ENCODE measurements around the gene TFG. TPM values are rescaled to one million over a fixed set of nuclear protein-coding genes. Genes with fewer than 3 reads are reported as not detected.

TFG gene
- total RNA-seq, 2 donors from 2014 or later = 44.8 to 74.0 TPM

DNA sequence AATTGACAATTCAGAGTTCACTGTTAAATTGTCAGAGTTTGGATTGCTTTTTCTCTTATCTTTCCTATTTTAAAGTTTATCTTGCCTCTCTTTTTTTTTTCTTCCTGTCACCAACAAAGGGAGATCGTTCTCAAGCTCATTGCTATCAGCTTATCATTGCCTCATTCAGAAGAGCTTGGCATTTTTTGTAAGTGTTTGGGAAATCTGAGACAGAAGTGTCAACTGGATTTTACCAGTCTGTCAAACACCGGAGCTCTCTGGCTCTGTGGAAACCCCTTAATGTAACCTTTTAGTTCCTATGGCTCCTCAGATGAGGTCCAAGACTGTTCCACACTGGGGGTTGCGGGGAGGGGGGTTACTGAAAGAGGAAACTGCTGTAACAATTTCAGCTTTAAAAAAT is 10.6 kb upstream of the TFG start:
- Mint-ChIP-seq H3K9me3 (no peaks in the 10 kb centered on the region), H3K36me3 (no peaks in the 10 kb centered on the region), H3K27ac (no peak overlapping the region)
- no peak for ATAC-seq
- no peak for DNase-seq (ENCODE audit: low spot score in 2 of 2)

DNA sequence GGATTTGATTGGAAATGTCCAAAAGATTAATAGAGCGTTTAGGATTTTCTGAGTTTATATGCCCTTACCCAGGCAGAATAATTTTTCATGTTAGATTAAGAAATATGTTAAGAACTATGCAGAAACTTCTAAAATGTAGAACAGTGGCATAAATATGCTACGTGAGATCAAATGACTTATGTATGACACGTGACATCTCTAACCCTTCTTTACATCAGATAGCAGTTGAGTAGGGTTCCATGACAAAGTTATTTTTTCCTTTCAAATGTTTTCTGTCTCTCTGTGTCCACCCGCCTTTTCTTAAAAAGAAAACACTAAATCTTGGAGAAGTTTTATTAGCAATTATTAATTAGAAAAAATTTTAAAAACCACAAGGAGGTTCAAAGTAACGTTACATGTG is 8.6 kb upstream of the TFG start:
- ATAC-seq (no peak), DNase-seq (ENCODE audit: low spot score in 2 of 2) (no peak)
- H3K9me3 Mint-ChIP-seq = no peaks in the 10 kb centered on the region
- H3K36me3 Mint-ChIP-seq = no peaks in the 10 kb centered on the region
- H3K27ac Mint-ChIP-seq = no peak overlapping the region

DNA sequence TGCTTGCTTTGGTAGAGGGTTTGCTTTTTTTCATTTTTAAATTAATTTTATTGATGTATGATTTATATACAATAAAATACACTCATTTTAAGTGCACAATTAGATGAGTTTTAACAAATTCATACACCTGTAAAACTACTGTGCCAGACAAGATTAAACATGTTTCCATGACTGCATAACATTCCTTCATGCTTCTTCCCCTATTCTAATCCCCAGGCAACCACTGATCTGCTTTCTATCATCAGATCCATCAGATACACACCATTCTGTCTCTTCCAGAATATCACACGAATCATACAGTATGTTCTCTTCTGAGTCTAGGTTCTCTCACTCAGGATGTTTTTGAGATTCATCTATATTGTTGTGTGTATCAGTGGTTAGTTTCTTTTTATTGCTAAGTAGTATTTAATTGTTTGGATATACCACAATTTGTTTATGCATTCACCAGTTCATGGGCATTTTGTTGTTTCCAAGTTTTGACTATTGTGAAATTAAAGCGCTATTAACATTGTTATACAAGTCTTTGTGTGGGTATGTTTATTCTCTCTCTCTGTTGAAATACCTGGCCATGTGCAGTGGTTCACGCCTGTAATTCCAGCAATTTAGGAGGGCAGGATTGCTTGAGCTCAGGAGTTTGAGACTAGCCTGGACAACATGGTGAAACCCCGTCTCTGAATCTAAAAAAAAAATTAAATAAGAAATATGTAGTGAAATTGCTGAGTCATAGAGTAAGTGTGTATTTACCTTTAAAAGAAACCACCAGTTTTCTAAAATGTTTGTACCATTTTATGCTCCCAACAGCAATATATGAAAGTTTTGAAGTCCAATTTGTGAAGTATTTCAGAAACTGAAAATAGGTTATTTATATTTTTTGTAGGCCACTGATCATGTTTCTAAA is 7.0 kb upstream of the TFG start:
- H3K27ac Mint-ChIP-seq = no peak overlapping the region
- DNase-seq (ENCODE audit: low spot score in 2 of 2) = no peak
- no peaks in the 10 kb centered on the region for H3K36me3 Mint-ChIP-seq
- ATAC-seq = no peak
- no peaks in the 10 kb centered on the region for H3K9me3 Mint-ChIP-seq

- Mint-ChIP-seq H3K27ac (no peak overlapping the region), H3K9me3 (peaks cover 0 to 1% of the 10 kb centered on the region in 2 donors), H3K36me3 (no peaks in the 10 kb centered on the region)
- DNase-seq (ENCODE audit: low spot score in 2 of 2) = no peak
- ATAC-seq = no peak
Measured at GRCh38 chr3:100702980-100703345, 6.3 kb upstream of the TFG start.

GRCh38 chr3:100703865-100704264 is 5.4 kb upstream of the TFG start:
- peaks cover 8 to 10% of the 10 kb centered on the region in 2 donors for H3K9me3 Mint-ChIP-seq
- peaks cover 6 to 7% of the 10 kb centered on the region in 2 donors for H3K36me3 Mint-ChIP-seq
- ATAC-seq (no peak), DNase-seq (ENCODE audit: low spot score in 2 of 2) (no peak)
- no peak overlapping the region for H3K27ac Mint-ChIP-seq

GRCh38 chr3:100706365-100706764 is 2.9 kb upstream of the TFG start:
- DNase-seq (ENCODE audit: low spot score in 2 of 2) (no peak), ATAC-seq (no peak)
- no peak overlapping the region for H3K27ac Mint-ChIP-seq
- H3K9me3 Mint-ChIP-seq = peaks cover 10 to 12% of the 10 kb centered on the region in 2 donors
- peaks cover 18 to 22% of the 10 kb centered on the region in 2 donors for H3K36me3 Mint-ChIP-seq

DNA sequence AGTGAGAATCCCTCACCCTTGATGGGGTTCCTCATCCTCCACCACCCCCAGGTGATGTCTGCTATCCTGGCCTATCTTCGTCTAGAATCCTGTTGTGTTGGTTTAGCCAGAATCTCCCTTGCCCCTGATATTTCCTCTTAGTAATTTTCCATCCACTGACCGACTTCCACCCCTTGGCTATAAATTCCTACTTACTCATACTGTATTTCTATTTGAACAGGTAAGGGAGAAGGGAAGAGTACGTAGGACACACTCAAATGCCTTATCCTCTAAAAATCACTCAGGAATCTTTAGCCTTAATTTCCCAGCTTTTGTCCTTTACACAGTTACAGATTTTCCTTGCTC is 678 bp upstream of the TFG start:
- H3K36me3 Mint-ChIP-seq = peaks cover 24 to 44% of the 10 kb centered on the region in 2 donors
- H3K27ac Mint-ChIP-seq = peak overlapping the region; percentile 89 to 97
- peaks cover 10 to 12% of the 10 kb centered on the region in 2 donors for H3K9me3 Mint-ChIP-seq
- DNase-seq (ENCODE audit: low spot score in 2 of 2) = no peak
- ATAC-seq = no peak

DNA sequence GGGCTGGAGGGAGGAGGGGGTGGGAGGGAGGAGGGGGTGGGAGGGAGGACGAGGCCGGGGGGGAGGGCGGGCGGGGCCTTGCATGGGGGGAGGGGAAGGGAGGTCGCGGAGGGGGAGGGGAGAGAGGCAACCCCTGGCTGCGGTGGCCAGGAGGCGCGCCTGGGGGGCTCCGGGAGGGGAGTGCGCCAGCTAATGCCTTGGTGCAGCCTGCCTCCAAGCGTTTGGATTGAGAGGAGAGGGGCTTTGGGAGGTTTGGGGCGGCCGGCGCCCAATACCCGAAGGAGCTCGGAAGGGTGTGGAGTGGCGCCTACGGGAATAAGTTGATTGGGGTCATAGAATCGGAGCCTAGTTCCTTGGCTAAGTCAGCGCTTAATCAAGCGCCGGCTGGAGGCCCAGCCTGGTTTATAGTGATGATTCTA is 557 bp downstream of the TFG start:
- Mint-ChIP-seq H3K9me3 (peaks cover 10 to 12% of the 10 kb centered on the region in 2 donors), H3K27ac (peak overlapping the region; percentile 87 to 97), H3K36me3 (peaks cover 25 to 50% of the 10 kb centered on the region in 2 donors)
- ATAC-seq = no peak
- peak in 1 of 2 donors; percentile 20 for DNase-seq (ENCODE audit: low spot score in 2 of 2)

DNA sequence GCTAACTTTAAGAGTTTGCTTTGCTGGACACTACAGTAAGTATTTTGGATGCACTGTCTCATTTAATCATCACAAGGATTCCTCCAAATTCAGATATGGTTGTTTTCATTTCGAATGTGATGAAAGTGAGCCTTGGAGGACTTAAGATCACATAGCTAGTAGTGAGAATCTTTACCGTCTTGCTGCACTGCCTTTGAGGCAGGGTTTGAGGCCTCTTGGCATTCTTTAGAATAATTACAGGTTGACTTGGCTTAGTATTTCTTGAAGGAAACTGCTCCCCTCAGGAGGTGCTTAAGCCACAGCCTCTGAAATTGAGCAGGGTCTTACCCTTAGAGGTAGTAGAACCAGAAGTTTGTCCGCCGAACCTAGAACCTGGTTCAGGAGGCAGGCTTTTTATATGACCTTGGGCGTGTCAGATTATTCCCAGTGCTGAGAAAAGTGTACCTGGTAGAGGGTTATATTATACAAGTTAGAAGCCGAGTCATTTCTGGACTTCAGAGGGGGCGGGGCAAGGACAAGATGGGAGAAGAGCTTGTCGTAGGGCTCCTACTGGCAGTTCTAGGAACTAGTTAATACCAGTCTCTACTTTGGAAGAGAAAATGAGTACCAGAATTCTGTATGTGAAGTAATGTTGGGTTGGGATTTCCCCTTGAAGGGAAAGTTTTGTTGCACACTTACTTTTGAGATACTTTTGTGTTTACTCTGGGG is 1.1 kb downstream of the TFG start:
- peaks cover 10 to 12% of the 10 kb centered on the region in 2 donors for H3K9me3 Mint-ChIP-seq
- DNase-seq (ENCODE audit: low spot score in 2 of 2) (peak; percentile 61 to 76), ATAC-seq (peak; percentile 49 to 63)
- H3K36me3 Mint-ChIP-seq = peaks cover 31 to 55% of the 10 kb centered on the region in 2 donors
- peak overlapping the region; percentile 87 to 97 for H3K27ac Mint-ChIP-seq

DNA sequence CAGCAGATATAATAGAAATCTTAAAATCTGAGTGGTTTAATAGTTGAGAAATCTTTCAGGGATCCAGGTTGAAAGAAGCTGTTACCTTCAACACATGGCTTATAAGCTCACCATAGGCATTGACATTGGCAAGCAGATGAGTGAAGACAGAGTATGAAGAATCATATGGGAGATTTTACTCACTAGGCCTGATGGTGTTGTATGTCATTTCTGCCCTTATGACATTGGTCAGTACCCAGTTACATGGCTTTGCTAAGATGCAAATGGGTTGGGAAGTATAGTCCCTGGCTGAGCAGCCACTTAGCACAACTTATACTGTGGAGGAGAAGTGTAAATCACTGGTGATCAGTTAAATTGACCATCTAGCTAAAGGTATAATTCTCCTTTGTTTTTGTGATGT is 5.9 kb downstream of the TFG start:
- no peaks in the 10 kb centered on the region for H3K9me3 Mint-ChIP-seq
- H3K27ac Mint-ChIP-seq = no peak overlapping the region
- peak in 1 of 2 donors; percentile 21 for ATAC-seq
- peaks cover 35 to 70% of the 10 kb centered on the region in 2 donors for H3K36me3 Mint-ChIP-seq
- DNase-seq (ENCODE audit: low spot score in 2 of 2) = no peak

DNA sequence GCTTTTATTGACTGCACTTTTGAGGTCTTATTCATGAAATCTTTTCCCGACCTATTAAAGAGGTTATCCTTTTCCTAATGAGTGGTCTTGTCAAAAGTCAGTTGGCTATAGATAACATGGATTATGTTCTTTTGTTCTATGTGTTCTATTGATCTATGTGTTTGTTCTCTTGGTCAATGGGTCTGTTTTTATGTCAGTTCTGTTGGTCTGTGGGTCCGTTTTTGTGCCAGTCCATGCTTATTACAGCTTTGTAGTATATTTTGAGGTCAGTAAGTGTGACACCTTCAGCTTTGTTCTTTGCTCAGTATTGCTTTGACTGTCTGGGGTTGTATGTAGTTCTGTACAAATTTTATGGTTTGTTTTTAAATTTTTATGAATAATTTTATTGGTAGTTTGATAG is 7.8 kb downstream of the TFG start:
- Mint-ChIP-seq H3K9me3 (no peaks in the 10 kb centered on the region), H3K27ac (no peak overlapping the region), H3K36me3 (peaks cover 26 to 60% of the 10 kb centered on the region in 2 donors)
- ATAC-seq = no peak
- no peak for DNase-seq (ENCODE audit: low spot score in 2 of 2)

DNA sequence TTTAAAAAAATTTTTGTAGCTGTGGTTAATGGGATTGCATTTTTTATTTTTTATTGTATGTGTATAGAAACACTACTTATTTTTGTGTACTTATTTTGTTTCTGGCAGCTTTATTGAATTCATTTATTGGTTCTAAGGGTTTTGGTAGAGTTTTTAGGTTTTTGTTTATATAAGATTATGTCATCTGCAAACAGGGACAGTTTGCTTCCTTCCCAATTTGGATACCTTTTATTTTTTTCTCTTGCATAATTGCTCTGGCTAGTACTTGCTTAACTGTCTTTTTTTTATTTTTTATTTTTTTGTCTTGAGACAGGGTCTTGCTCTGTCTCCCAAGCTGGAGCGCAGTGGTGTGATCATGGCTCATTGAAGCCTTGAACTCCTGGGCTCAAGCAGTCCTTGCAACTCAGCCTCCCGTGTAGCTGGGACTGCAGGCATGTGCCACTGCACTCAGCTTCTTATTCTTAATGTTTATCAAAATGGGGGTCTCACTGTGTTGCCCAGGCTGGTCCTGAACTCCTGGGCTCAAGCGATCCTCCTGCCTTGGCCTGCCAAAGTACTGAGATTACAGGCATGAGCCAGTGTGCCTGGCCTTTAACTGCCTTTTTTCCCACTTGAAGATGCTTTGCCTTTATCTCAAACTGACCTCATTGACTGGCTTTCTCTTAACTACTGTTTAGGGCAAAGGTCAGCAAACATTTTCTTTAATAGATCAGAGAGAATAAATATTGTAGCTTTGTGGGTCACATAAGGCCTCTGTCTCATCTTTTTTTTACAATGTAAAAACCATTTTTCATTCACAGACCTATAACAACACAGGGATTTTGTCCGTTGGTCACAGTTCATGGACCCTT is 8.6 kb downstream of the TFG start:
- DNase-seq (ENCODE audit: low spot score in 2 of 2) (no peak), ATAC-seq (no peak)
- H3K27ac Mint-ChIP-seq = no peak overlapping the region
- H3K9me3 Mint-ChIP-seq = no peaks in the 10 kb centered on the region
- peaks cover 23 to 57% of the 10 kb centered on the region in 2 donors for H3K36me3 Mint-ChIP-seq

DNA sequence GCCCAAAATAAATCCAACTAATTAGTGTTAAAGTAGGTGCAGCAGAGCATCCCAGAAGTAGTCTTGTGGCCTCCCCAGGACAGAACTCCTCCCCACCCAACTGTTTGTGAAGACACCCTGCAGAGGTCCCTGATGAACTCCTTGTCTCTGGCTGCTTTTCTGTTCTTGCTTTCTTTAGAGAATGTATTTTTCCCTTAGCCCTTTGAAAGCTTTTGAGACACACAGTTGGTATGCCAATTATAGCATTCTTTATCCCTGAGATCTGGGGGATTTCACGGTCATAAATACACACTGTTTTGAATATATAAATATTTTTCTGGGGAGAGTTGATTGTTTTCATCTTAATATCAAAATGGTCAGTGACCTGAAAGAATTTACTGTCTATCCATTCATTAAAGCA is 9.8 kb downstream of the TFG start:
- H3K9me3 Mint-ChIP-seq = no peaks in the 10 kb centered on the region
- DNase-seq (ENCODE audit: low spot score in 2 of 2) = no peak
- ATAC-seq = no peak
- H3K36me3 Mint-ChIP-seq = peaks cover 20 to 47% of the 10 kb centered on the region in 2 donors
- no peak overlapping the region for H3K27ac Mint-ChIP-seq

- DNase-seq (ENCODE audit: low spot score in 2 of 2) (no peak), ATAC-seq (no peak)
- Mint-ChIP-seq H3K27ac (no peak overlapping the region), H3K9me3 (no peaks in the 10 kb centered on the region), H3K36me3 (peaks cover 14 to 38% of the 10 kb centered on the region in 2 donors)
Measured at GRCh38 chr3:100720426-100720825, 11.1 kb downstream of the TFG start.

- DNase-seq (ENCODE audit: low spot score in 2 of 2) = no peak
- Mint-ChIP-seq H3K36me3 (peaks cover 0 to 19% of the 10 kb centered on the region in 2 donors), H3K27ac (peak overlapping the region in 1 of 2 donors; percentile 79), H3K9me3 (no peaks in the 10 kb centered on the region)
- ATAC-seq = no peak
Measured at GRCh38 chr3:100725935-100726513, 16.7 kb downstream of the TFG start.

GRCh38 chr3:100726706-100727105 is 17.4 kb downstream of the TFG start:
- peaks cover 0 to 15% of the 10 kb centered on the region in 2 donors for H3K36me3 Mint-ChIP-seq
- ATAC-seq (no peak), DNase-seq (ENCODE audit: low spot score in 2 of 2) (no peak)
- no peaks in the 10 kb centered on the region for H3K9me3 Mint-ChIP-seq
- peak overlapping the region in 1 of 2 donors; percentile 73 for H3K27ac Mint-ChIP-seq

Data from activated naive CD4-positive, alpha-beta T cell treated with anti-CD3 and anti-CD28 coated beads, Interleukin-2, amount 50 U/mL, for 72 hours (primary cell).